ENCODE data around the gene FAM240B. TPM values are rescaled to one million over a fixed set of nuclear protein-coding genes. Genes with fewer than 3 reads are reported as not detected.

The FAM240B gene
- total and polyA plus RNA-seq, 4 experiments from 2014 or later: not detected

GRCh38 chr9:38689678-38690077, 30.3 kb downstream of the FAM240B start:
- Mint-ChIP-seq H3K27me3 (peaks cover 4 to 8% of the 10 kb centered on the region in 2 donors), H3K27ac (no peak overlapping the region), H3K36me3 (no peaks in the 10 kb centered on the region), H3K9me3 (no peaks in the 10 kb centered on the region), H3K4me1 (peaks cover 0 to 2% (median 0%) of the 10 kb centered on the region in 4 donors), H3K4me3 (no peak overlapping the region)
- H3K4me3 ChIP-seq (ENCODE audit: low read length in 2 of 2): no peak overlapping the region
- intact Hi-C loops (cut with micrococcal nuclease): no loop called here
- POLR2A ChIA-PET (ENCODE audit: partially characterized antibody): no interaction called here
- H3K4me1 ChIP-seq (ENCODE audit: insufficient read depth, low read length): no peaks in the 10 kb centered on the region
- no peaks in the 10 kb centered on the region for H3K9me3 ChIP-seq (ENCODE audit: control insufficient read depth in 1 of 2, low read length in 2 of 2)
- DNase-seq: no peak
- CTCF ChIA-PET (ENCODE audit: partially characterized antibody): no interaction called here
- no peak overlapping the region for H3K27ac ChIP-seq (ENCODE audit: low read depth, low read length)
- no peaks in the 10 kb centered on the region for H3K27me3 ChIP-seq (ENCODE audit: insufficient read depth, low read length)
- no peaks in the 10 kb centered on the region for H3K36me3 ChIP-seq (ENCODE audit: insufficient read depth, low read length)

GRCh38 chr9:38687992-38688391, 31.9 kb downstream of the FAM240B start:
- H3K27ac Mint-ChIP-seq: no peak overlapping the region
- no peak overlapping the region for H3K27ac ChIP-seq (ENCODE audit: low read depth, low read length)
- H3K4me3 ChIP-seq (ENCODE audit: low read length in 2 of 2): no peak overlapping the region
- no peaks in the 10 kb centered on the region for H3K27me3 ChIP-seq (ENCODE audit: insufficient read depth, low read length)
- H3K4me1 ChIP-seq (ENCODE audit: insufficient read depth, low read length): no peaks in the 10 kb centered on the region
- peaks cover 4 to 8% of the 10 kb centered on the region in 2 donors for H3K27me3 Mint-ChIP-seq
- H3K9me3 Mint-ChIP-seq: no peaks in the 10 kb centered on the region
- intact Hi-C loops (cut with micrococcal nuclease): no loop called here
- DNase-seq: no peak
- H3K4me1 Mint-ChIP-seq: peaks cover 0 to 2% (median 0%) of the 10 kb centered on the region in 4 donors
- no peaks in the 10 kb centered on the region for H3K36me3 ChIP-seq (ENCODE audit: insufficient read depth, low read length)
- no peaks in the 10 kb centered on the region for H3K9me3 ChIP-seq (ENCODE audit: control insufficient read depth in 1 of 2, low read length in 2 of 2)
- POLR2A ChIA-PET (ENCODE audit: partially characterized antibody): no interaction called here
- no peaks in the 10 kb centered on the region for H3K36me3 Mint-ChIP-seq
- CTCF ChIA-PET (ENCODE audit: partially characterized antibody): no interaction called here
- peak overlapping the region in 2 of 8 donors; percentile 15 to 23 for H3K4me3 Mint-ChIP-seq

GRCh38 chr9:38687389-38687842, 32.5 kb downstream of the FAM240B start:
- Histone ChIP-seq H3K4me1 (ENCODE audit: insufficient read depth, low read length) (no peaks in the 10 kb centered on the region), H3K4me3 (ENCODE audit: low read length in 2 of 2) (no peak overlapping the region), H3K36me3 (ENCODE audit: insufficient read depth, low read length) (no peaks in the 10 kb centered on the region), H3K27me3 (ENCODE audit: insufficient read depth, low read length) (no peaks in the 10 kb centered on the region), H3K9me3 (ENCODE audit: control insufficient read depth in 1 of 2, low read length in 2 of 2) (no peaks in the 10 kb centered on the region), H3K27ac (ENCODE audit: low read depth, low read length) (no peak overlapping the region)
- Mint-ChIP-seq H3K4me3 (peak overlapping the region; percentile 17 to 79 (median 64)), H3K9me3 (no peaks in the 10 kb centered on the region), H3K27me3 (peaks cover 4 to 8% of the 10 kb centered on the region in 2 donors), H3K36me3 (no peaks in the 10 kb centered on the region), H3K27ac (no peak overlapping the region), H3K4me1 (peaks cover 0 to 2% (median 0%) of the 10 kb centered on the region in 4 donors)
- intact Hi-C loops (cut with micrococcal nuclease): no loop called here
- ChIA-PET CTCF (ENCODE audit: partially characterized antibody) (no interaction called here), POLR2A (ENCODE audit: partially characterized antibody) (no interaction called here)
- peak in 4 of 5 donors; percentile 13 to 39 (median 25) for DNase-seq

- CTCF ChIA-PET (ENCODE audit: partially characterized antibody): no interaction called here
- intact Hi-C loops (cut with micrococcal nuclease): no loop called here
- no peaks in the 10 kb centered on the region for H3K36me3 ChIP-seq (ENCODE audit: insufficient read depth, low read length)
- no peaks in the 10 kb centered on the region for H3K27me3 ChIP-seq (ENCODE audit: insufficient read depth, low read length)
- POLR2A ChIA-PET (ENCODE audit: partially characterized antibody): no interaction called here
- no peaks in the 10 kb centered on the region for H3K4me1 ChIP-seq (ENCODE audit: insufficient read depth, low read length)
- no peak for DNase-seq
- H3K4me3 ChIP-seq (ENCODE audit: low read length in 2 of 2): no peak overlapping the region
- peak overlapping the region in 4 of 8 donors; percentile 56 to 79 (median 76) for H3K4me3 Mint-ChIP-seq
- peaks cover 4 to 8% of the 10 kb centered on the region in 2 donors for H3K27me3 Mint-ChIP-seq
- peaks cover 0 to 2% (median 0%) of the 10 kb centered on the region in 4 donors for H3K4me1 Mint-ChIP-seq
- no peaks in the 10 kb centered on the region for H3K9me3 Mint-ChIP-seq
- H3K36me3 Mint-ChIP-seq: no peaks in the 10 kb centered on the region
- H3K27ac Mint-ChIP-seq: no peak overlapping the region
- H3K9me3 ChIP-seq (ENCODE audit: control insufficient read depth in 1 of 2, low read length in 2 of 2): no peaks in the 10 kb centered on the region
- H3K27ac ChIP-seq (ENCODE audit: low read depth, low read length): no peak overlapping the region
These were observed 33.0 kb downstream of the FAM240B start for GRCh38 chr9:38686933-38687332.

GRCh38 chr9:38685535-38685934, 34.4 kb downstream of the FAM240B start:
- peaks cover 4 to 8% of the 10 kb centered on the region in 2 donors for H3K27me3 Mint-ChIP-seq
- ChIA-PET CTCF (ENCODE audit: partially characterized antibody) (no interaction called here), POLR2A (ENCODE audit: partially characterized antibody) (no interaction called here)
- H3K4me1 ChIP-seq (ENCODE audit: insufficient read depth, low read length): no peaks in the 10 kb centered on the region
- H3K9me3 ChIP-seq (ENCODE audit: control insufficient read depth in 1 of 2, low read length in 2 of 2): no peaks in the 10 kb centered on the region
- H3K36me3 Mint-ChIP-seq: no peaks in the 10 kb centered on the region
- H3K27ac Mint-ChIP-seq: no peak overlapping the region
- H3K4me3 Mint-ChIP-seq: no peak overlapping the region
- no peak for DNase-seq
- H3K36me3 ChIP-seq (ENCODE audit: insufficient read depth, low read length): no peaks in the 10 kb centered on the region
- H3K4me1 Mint-ChIP-seq: peaks cover 0 to 2% (median 0%) of the 10 kb centered on the region in 4 donors
- H3K27ac ChIP-seq (ENCODE audit: low read depth, low read length): no peak overlapping the region
- no peaks in the 10 kb centered on the region for H3K27me3 ChIP-seq (ENCODE audit: insufficient read depth, low read length)
- no peak overlapping the region for H3K4me3 ChIP-seq (ENCODE audit: low read length in 2 of 2)
- intact Hi-C loops (cut with micrococcal nuclease): no loop called here
- H3K9me3 Mint-ChIP-seq: no peaks in the 10 kb centered on the region

GRCh38 chr9:38683336-38683735, 36.6 kb downstream of the FAM240B start:
- no peaks in the 10 kb centered on the region for H3K36me3 ChIP-seq (ENCODE audit: insufficient read depth, low read length)
- no peak overlapping the region for H3K4me3 Mint-ChIP-seq
- H3K27me3 Mint-ChIP-seq: peaks cover 4 to 8% of the 10 kb centered on the region in 2 donors
- peaks cover 0 to 2% (median 0%) of the 10 kb centered on the region in 4 donors for H3K4me1 Mint-ChIP-seq
- no peaks in the 10 kb centered on the region for H3K9me3 Mint-ChIP-seq
- DNase-seq: no peak
- intact Hi-C loops (cut with micrococcal nuclease): no loop called here
- CTCF ChIA-PET (ENCODE audit: partially characterized antibody): no interaction called here
- H3K4me1 ChIP-seq (ENCODE audit: insufficient read depth, low read length): no peaks in the 10 kb centered on the region
- H3K9me3 ChIP-seq (ENCODE audit: control insufficient read depth in 1 of 2, low read length in 2 of 2): no peaks in the 10 kb centered on the region
- H3K27me3 ChIP-seq (ENCODE audit: insufficient read depth, low read length): no peaks in the 10 kb centered on the region
- no peak overlapping the region for H3K4me3 ChIP-seq (ENCODE audit: low read length in 2 of 2)
- no peak overlapping the region for H3K27ac Mint-ChIP-seq
- no peak overlapping the region for H3K27ac ChIP-seq (ENCODE audit: low read depth, low read length)
- H3K36me3 Mint-ChIP-seq: no peaks in the 10 kb centered on the region
- POLR2A ChIA-PET (ENCODE audit: partially characterized antibody): no interaction called here

GRCh38 chr9:38682713-38683112, 37.2 kb downstream of the FAM240B start:
- ChIA-PET CTCF (ENCODE audit: partially characterized antibody) (no interaction called here), POLR2A (ENCODE audit: partially characterized antibody) (no interaction called here)
- no peaks in the 10 kb centered on the region for H3K9me3 ChIP-seq (ENCODE audit: control insufficient read depth in 1 of 2, low read length in 2 of 2)
- H3K27me3 ChIP-seq (ENCODE audit: insufficient read depth, low read length): no peaks in the 10 kb centered on the region
- H3K36me3 ChIP-seq (ENCODE audit: insufficient read depth, low read length): no peaks in the 10 kb centered on the region
- H3K4me1 Mint-ChIP-seq: peaks cover 0 to 2% (median 0%) of the 10 kb centered on the region in 4 donors
- H3K4me3 ChIP-seq (ENCODE audit: low read length in 2 of 2): no peak overlapping the region
- intact Hi-C loops (cut with micrococcal nuclease): no loop called here
- H3K27ac Mint-ChIP-seq: no peak overlapping the region
- H3K9me3 Mint-ChIP-seq: no peaks in the 10 kb centered on the region
- H3K4me1 ChIP-seq (ENCODE audit: insufficient read depth, low read length): no peaks in the 10 kb centered on the region
- no peak overlapping the region for H3K4me3 Mint-ChIP-seq
- no peaks in the 10 kb centered on the region for H3K36me3 Mint-ChIP-seq
- DNase-seq: no peak
- peaks cover 0 to 8% of the 10 kb centered on the region in 2 donors for H3K27me3 Mint-ChIP-seq
- H3K27ac ChIP-seq (ENCODE audit: low read depth, low read length): no peak overlapping the region

- H3K4me1 Mint-ChIP-seq: no peaks in the 10 kb centered on the region
- H3K27me3 Mint-ChIP-seq: peaks cover 7 to 10% of the 10 kb centered on the region in 2 donors
- Histone ChIP-seq H3K27ac (ENCODE audit: low read depth, low read length) (no peak overlapping the region), H3K27me3 (ENCODE audit: insufficient read depth, low read length) (no peaks in the 10 kb centered on the region), H3K36me3 (ENCODE audit: insufficient read depth, low read length) (no peaks in the 10 kb centered on the region), H3K4me3 (ENCODE audit: low read length in 2 of 2) (no peak overlapping the region), H3K9me3 (ENCODE audit: control insufficient read depth in 1 of 2, low read length in 2 of 2) (no peaks in the 10 kb centered on the region), H3K4me1 (ENCODE audit: insufficient read depth, low read length) (no peaks in the 10 kb centered on the region)
- DNase-seq: no peak
- H3K4me3 Mint-ChIP-seq: no peak overlapping the region
- ChIA-PET POLR2A (ENCODE audit: partially characterized antibody) (no interaction called here), CTCF (ENCODE audit: partially characterized antibody) (no interaction called here)
- no peaks in the 10 kb centered on the region for H3K9me3 Mint-ChIP-seq
- no peaks in the 10 kb centered on the region for H3K36me3 Mint-ChIP-seq
- intact Hi-C loops (cut with micrococcal nuclease): no loop called here
- H3K27ac Mint-ChIP-seq: no peak overlapping the region
These were observed 38.1 kb downstream of the FAM240B start for GRCh38 chr9:38681747-38682227.

Data from CD4-positive, alpha-beta memory T cell (primary cell).